ENCODE data around the gene TACC2.

DNA sequence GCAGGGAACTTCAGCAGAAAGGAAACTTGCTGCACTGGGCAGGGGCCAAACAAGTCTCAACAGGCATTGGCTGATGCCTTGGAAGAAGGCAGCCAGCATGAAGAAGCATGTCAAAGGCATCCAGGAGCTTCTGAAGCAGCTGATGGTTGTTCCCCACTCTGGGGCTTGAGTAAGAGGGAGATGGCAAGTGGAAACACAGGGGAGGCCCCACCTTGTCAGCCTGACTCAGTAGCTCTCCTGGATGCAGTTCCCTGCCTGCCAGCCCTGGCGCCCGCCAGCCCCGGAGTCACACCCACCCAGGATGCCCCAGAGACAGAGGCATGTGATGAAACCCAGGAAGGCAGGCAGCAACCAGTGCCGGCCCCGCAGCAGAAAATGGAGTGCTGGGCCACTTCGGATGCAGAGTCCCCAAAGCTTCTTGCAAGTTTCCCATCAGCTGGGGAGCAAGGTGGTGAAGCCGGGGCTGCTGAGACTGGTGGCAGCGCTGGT, 96.5 kb downstream of the TACC2 start:
- TF ChIP-seq, protein P1, sequence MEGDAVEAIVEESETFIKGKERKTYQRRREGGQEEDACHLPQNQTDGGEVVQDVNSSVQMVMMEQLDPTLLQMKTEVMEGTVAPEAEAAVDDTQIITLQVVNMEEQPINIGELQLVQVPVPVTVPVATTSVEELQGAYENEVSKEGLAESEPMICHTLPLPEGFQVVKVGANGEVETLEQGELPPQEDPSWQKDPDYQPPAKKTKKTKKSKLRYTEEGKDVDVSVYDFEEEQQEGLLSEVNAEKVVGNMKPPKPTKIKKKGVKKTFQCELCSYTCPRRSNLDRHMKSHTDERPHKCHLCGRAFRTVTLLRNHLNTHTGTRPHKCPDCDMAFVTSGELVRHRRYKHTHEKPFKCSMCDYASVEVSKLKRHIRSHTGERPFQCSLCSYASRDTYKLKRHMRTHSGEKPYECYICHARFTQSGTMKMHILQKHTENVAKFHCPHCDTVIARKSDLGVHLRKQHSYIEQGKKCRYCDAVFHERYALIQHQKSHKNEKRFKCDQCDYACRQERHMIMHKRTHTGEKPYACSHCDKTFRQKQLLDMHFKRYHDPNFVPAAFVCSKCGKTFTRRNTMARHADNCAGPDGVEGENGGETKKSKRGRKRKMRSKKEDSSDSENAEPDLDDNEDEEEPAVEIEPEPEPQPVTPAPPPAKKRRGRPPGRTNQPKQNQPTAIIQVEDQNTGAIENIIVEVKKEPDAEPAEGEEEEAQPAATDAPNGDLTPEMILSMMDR (conservative IDR thresholded peaks at IDR 0.05; ENCODE audit: low read length) = no peak
- TF ChIP-seq EZH2phosphoT487 (IDR thresholded peaks at IDR 0.05; ENCODE audit: borderline replicate concordance, low read depth, low read length) = no peak

Data from OCI-LY7 (cell line).